HUES6 (cell line): Measurements from ENCODE around the gene FCHSD2.

ENCODE experiments used
- H3K27ac ChIP-seq: 2 replicates; pipeline ENCODE4 v1.7.0; 2013; ENCODE audit warnings: low read depth, mild to moderate bottlenecking, low read length, inconsistent platforms
- H3K27me3 ChIP-seq: 2 replicates; pipeline ENCODE4 v1.6.1; 2013; ENCODE audit warnings: low read length; ENCODE audit not compliant: control insufficient read depth, insufficient read depth
- H3K36me3 ChIP-seq: 2 replicates; pipeline ENCODE4 v1.6.1; 2013; ENCODE audit warnings: low read length; ENCODE audit not compliant: control insufficient read depth, insufficient read depth
- H3K4me1 ChIP-seq: 2 replicates; pipeline ENCODE4 v1.6.1; 2013; ENCODE audit warnings: low read length; ENCODE audit not compliant: control insufficient read depth, insufficient read depth
- H3K4me3 ChIP-seq: 2 replicates; pipeline ENCODE4 v1.5.1; 2013; ENCODE audit warnings: low read depth, low read length
- H3K9ac ChIP-seq: one replicate; pipeline ENCODE4 v1.6.1; 2013; ENCODE audit warnings: mild to moderate bottlenecking, low read length
- H3K9me3 ChIP-seq: 2 replicates; pipeline ENCODE4 v1.6.1; 2013; ENCODE audit warnings: low read depth, low read length; ENCODE audit not compliant: control insufficient read depth, insufficient read depth

FCHSD2 gene

GRCh38 chr11:72825661-72826060, 316.5 kb downstream of the FCHSD2 start:
- no peak overlapping the region for H3K27ac ChIP-seq
- peaks cover 22% of the 10 kb centered on the region for H3K27me3 ChIP-seq
- H3K9me3 ChIP-seq: no peaks in the 10 kb centered on the region
- H3K9ac ChIP-seq: no peak overlapping the region
- H3K4me1 ChIP-seq: peaks cover 7% of the 10 kb centered on the region
- H3K36me3 ChIP-seq: no peaks in the 10 kb centered on the region
- no peak overlapping the region for H3K4me3 ChIP-seq

- Histone ChIP-seq H3K9me3 (no peaks in the 10 kb centered on the region), H3K27ac (no peak overlapping the region), H3K9ac (no peak overlapping the region), H3K36me3 (no peaks in the 10 kb centered on the region; the same call in 1 of the 2 replicates), H3K4me1 (peaks cover 7% of the 10 kb centered on the region), H3K27me3 (peaks cover 22% of the 10 kb centered on the region), H3K4me3 (no peak overlapping the region)
Measured at GRCh38 chr11:72824811-72825505, 317.2 kb downstream of the FCHSD2 start.

- no peaks in the 10 kb centered on the region for H3K9me3 ChIP-seq
- H3K4me1 ChIP-seq: peaks cover 7% of the 10 kb centered on the region
- peaks cover 22% of the 10 kb centered on the region for H3K27me3 ChIP-seq
- H3K27ac ChIP-seq: no peak overlapping the region
- H3K9ac ChIP-seq: no peak overlapping the region
- no peak overlapping the region for H3K4me3 ChIP-seq
- H3K36me3 ChIP-seq: no peaks in the 10 kb centered on the region; the same call in 1 of the 2 replicates
Measured at GRCh38 chr11:72824020-72824419, 318.1 kb downstream of the FCHSD2 start.

- H3K27ac ChIP-seq: no peak overlapping the region
Measured at GRCh38 chr11:72823105-72823804, 318.9 kb downstream of the FCHSD2 start.

GRCh38 chr11:72821920-72822799, 320.0 kb downstream of the FCHSD2 start:
- peaks cover 22% of the 10 kb centered on the region for H3K27me3 ChIP-seq
- peak overlapping the region; percentile 83 for H3K4me3 ChIP-seq
- H3K9ac ChIP-seq: peak overlapping the region; percentile 57
- H3K27ac ChIP-seq: no peak overlapping the region
- peaks cover 9% of the 10 kb centered on the region; the same call in 1 of the 2 replicates for H3K36me3 ChIP-seq
- no peaks in the 10 kb centered on the region for H3K9me3 ChIP-seq
- H3K4me1 ChIP-seq: peaks cover 7% of the 10 kb centered on the region

More at GRCh38 chr11:72823105-72823804, 318.9 kb downstream of the FCHSD2 start:
- H3K4me1 ChIP-seq: peaks cover 7% of the 10 kb centered on the region
- peaks cover 3% of the 10 kb centered on the region; the same call in 1 of the 2 replicates for H3K36me3 ChIP-seq
- no peak overlapping the region for H3K4me3 ChIP-seq
- H3K27me3 ChIP-seq: peaks cover 22% of the 10 kb centered on the region
- no peaks in the 10 kb centered on the region for H3K9me3 ChIP-seq
- no peak overlapping the region for H3K9ac ChIP-seq

- H3K27ac ChIP-seq: no peak overlapping the region
- H3K4me3 ChIP-seq: peak overlapping the region; percentile 83
- H3K4me1 ChIP-seq: peaks cover 7% of the 10 kb centered on the region
- H3K36me3 ChIP-seq: peaks cover 9% of the 10 kb centered on the region; the same call in 1 of the 2 replicates
- H3K9ac ChIP-seq: peak overlapping the region; percentile 57
- H3K27me3 ChIP-seq: peaks cover 22% of the 10 kb centered on the region
- H3K9me3 ChIP-seq: no peaks in the 10 kb centered on the region
Measured at GRCh38 chr11:72821221-72821919, 320.7 kb downstream of the FCHSD2 start.

GRCh38 chr11:72820439-72821139, 321.5 kb downstream of the FCHSD2 start:
- Histone ChIP-seq H3K27ac (no peak overlapping the region), H3K36me3 (peaks cover 9% of the 10 kb centered on the region; the same call in 1 of the 2 replicates), H3K4me3 (no peak overlapping the region; the same call in 1 of the 2 replicates), H3K9ac (no peak overlapping the region), H3K9me3 (no peaks in the 10 kb centered on the region), H3K4me1 (peaks cover 9% of the 10 kb centered on the region), H3K27me3 (peaks cover 22% of the 10 kb centered on the region)

- peaks cover 21% of the 10 kb centered on the region for H3K27me3 ChIP-seq
- H3K4me1 ChIP-seq: peaks cover 15% of the 10 kb centered on the region
- H3K36me3 ChIP-seq: peaks cover 9% of the 10 kb centered on the region; the same call in 1 of the 2 replicates
- H3K4me3 ChIP-seq: no peak overlapping the region
- no peak overlapping the region for H3K27ac ChIP-seq
- no peaks in the 10 kb centered on the region for H3K9me3 ChIP-seq
- no peak overlapping the region for H3K9ac ChIP-seq
Measured at GRCh38 chr11:72818971-72819370, 323.1 kb downstream of the FCHSD2 start.

- Histone ChIP-seq H3K9ac (no peak overlapping the region), H3K9me3 (no peaks in the 10 kb centered on the region), H3K4me3 (no peak overlapping the region), H3K4me1 (peaks cover 23% of the 10 kb centered on the region), H3K36me3 (peaks cover 9% of the 10 kb centered on the region; the same call in 1 of the 2 replicates), H3K27ac (no peak overlapping the region), H3K27me3 (peaks cover 13% of the 10 kb centered on the region)
Measured at GRCh38 chr11:72817966-72818365, 324.2 kb downstream of the FCHSD2 start.
